ENCODE measurements around the gene LAMB2.

The LAMB2 gene

DNA sequence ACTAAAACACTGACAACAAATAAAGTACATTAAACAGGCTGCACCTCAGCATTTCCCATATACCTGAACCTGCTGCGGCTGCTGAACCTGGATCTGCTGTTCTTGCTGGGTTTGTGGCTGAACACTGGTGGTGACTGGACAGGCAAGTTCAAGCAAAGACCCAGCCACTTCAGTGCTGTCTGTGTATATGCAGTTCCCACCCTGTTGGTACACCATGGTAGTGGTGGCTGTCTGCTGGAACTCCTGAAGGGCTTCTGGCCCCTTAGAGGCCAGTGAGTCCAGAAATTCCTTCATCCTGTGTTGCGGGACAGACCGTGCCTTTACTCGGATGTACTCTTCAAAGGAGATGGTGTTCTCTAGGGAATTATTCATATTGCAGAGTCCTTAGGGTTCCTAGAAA is 56.2 kb downstream of the LAMB2 start:
- no peak for DNase-seq

DNA sequence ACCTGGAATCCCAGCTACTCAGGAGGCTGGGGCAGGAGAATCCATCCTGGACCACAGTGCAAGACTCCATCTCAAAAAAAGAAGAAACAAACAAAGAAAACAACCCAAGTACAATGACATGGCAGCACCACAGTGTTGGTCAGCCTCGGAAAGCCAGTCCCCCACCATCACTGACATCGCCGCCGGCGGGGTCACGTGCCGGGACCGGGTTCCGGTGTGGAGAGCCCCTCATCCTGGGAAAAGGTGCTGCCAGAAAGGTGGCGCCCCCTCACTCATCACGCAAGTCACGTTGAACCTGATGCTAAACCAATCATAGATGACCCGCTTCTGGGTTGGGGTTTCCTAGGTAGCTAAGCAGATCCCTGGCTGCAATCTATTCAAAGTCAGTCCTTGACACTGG is 56.7 kb downstream of the LAMB2 start:
- no peak for DNase-seq

Data from hypothalamus (tissue), 51 donors.